GM04504 (cell line): ENCODE measurements around the gene KRTAP5-5.

ENCODE experiments used
- DNase-seq: peaks from one replicate; pipeline ENCODE4 v3.0.0-alpha.2; 2012; ENCODE audit warnings: low read depth

The KRTAP5-5 gene

GRCh38 chr11:1679881-1680280 lies 50.3 kb downstream of the KRTAP5-5 start:
- DNase-seq, result no peak
